Measurements from ENCODE around the gene ATP9B. TPM values are rescaled to one million over a fixed set of nuclear protein-coding genes. Genes with fewer than 3 reads are reported as not detected.

ATP9B gene
- total and polyA plus RNA-seq, 4 donors, result 12.6 to 77.0 (median 29.9) TPM

GRCh38 chr18:79332646-79333045 is 263.5 kb downstream of the ATP9B start:
- no peak overlapping the region for H3K27ac ChIP-seq (ENCODE audit: low read depth in 1 of 2, low read length in 1 of 2)
- no peak for ATAC-seq (ENCODE audit: insufficient read depth, low FRiP score)
- DNase-seq, result no peak
- no peak overlapping the region for H3K4me3 ChIP-seq
- no peaks in the 10 kb centered on the region for H3K9me3 ChIP-seq (ENCODE audit: control insufficient read depth in 4 of 4, insufficient read depth in 3 of 4, low read length in 3 of 4)
- WGBS, 2 donors, result 93 to 96% methylated on average over 6 of the region's 6 CpGs
- TF ChIP-seq CTCF (IDR thresholded peaks at IDR 0.05; ENCODE audit: control extremely low read depth, extremely low read depth), result no peak
- peaks cover 2 to 34% (median 17%) of the 10 kb centered on the region in 4 donors for H3K36me3 ChIP-seq (ENCODE audit: control insufficient read depth in 4 of 4, insufficient read depth in 4 of 4, low read length in 4 of 4)
- H3K9ac ChIP-seq (ENCODE audit: insufficient read depth in 1 of 2, low read length in 2 of 2), result no peak overlapping the region
- no peaks in the 10 kb centered on the region for H3K4me1 ChIP-seq (ENCODE audit: control insufficient read depth in 5 of 5, insufficient read depth in 5 of 5, low read length in 5 of 5)
- H3K27me3 ChIP-seq (ENCODE audit: control insufficient read depth in 3 of 3, insufficient read depth in 3 of 3, low read length in 2 of 3), result no peaks in the 10 kb centered on the region

- Histone ChIP-seq H3K27ac (ENCODE audit: low read depth in 1 of 2, low read length in 1 of 2) (no peak overlapping the region), H3K9me3 (ENCODE audit: control insufficient read depth in 4 of 4, insufficient read depth in 3 of 4, low read length in 3 of 4) (no peaks in the 10 kb centered on the region), H3K9ac (ENCODE audit: insufficient read depth in 1 of 2, low read length in 2 of 2) (no peak overlapping the region), H3K36me3 (ENCODE audit: control insufficient read depth in 4 of 4, insufficient read depth in 4 of 4, low read length in 4 of 4) (peaks cover 2 to 36% (median 19%) of the 10 kb centered on the region in 4 donors), H3K27me3 (ENCODE audit: control insufficient read depth in 3 of 3, insufficient read depth in 3 of 3, low read length in 2 of 3) (no peaks in the 10 kb centered on the region), H3K4me1 (ENCODE audit: control insufficient read depth in 5 of 5, insufficient read depth in 5 of 5, low read length in 5 of 5) (no peaks in the 10 kb centered on the region), H3K4me3 (no peak overlapping the region)
- DNase-seq (no peak), ATAC-seq (ENCODE audit: insufficient read depth, low FRiP score) (no peak)
- no peak for TF ChIP-seq CTCF (IDR thresholded peaks at IDR 0.05; ENCODE audit: control extremely low read depth, extremely low read depth)
- 95 to 97% methylated on average over 6 of the region's 6 CpGs for WGBS, 2 donors
These were observed 263.9 kb downstream of the ATP9B start for GRCh38 chr18:79333046-79333445.

DNA sequence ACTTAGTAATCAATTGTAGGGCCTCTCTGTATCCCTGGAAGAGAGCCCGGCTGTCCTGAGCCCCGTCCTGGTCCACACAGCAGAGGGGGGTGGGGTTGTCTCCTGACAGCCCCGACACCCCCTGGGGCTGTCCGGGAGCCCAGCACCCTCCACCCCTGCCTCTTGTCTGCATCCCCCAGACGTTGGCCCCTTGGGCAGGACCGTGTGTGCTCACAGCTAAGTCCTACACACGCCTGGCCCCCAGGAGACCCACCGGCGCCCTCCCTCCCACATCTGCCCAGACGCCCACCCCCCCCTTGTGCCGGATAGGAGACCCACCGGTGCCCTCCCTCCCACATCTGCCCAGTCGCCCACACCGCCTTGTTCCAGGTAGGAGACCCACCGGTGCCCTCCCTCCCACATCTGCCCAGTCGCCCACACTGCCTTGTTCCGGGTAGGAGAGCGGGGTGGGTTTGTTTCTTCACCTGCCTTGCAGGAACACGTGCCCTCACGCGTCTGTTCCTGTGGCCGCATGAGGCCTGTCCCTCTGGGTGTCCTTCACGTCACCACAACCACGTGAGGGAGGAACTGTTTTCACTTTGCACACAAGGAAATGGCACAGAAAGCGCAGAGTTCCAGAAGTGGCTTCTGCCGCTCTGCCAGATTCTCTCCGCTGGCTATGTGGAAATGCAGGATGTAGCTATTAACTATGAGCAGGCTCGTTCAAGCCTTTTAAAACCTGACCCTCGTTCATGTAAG is 265.5 kb downstream of the ATP9B start:
- ATAC-seq (ENCODE audit: insufficient read depth, low FRiP score) (no peak), DNase-seq (no peak)
- no peak for TF ChIP-seq CTCF (IDR thresholded peaks at IDR 0.05; ENCODE audit: control extremely low read depth, extremely low read depth)
- no peaks in the 10 kb centered on the region for H3K4me1 ChIP-seq (ENCODE audit: control insufficient read depth in 5 of 5, insufficient read depth in 5 of 5, low read length in 5 of 5)
- peaks cover 0 to 2% (median under 1%) of the 10 kb centered on the region in 4 donors for H3K9me3 ChIP-seq (ENCODE audit: control insufficient read depth in 4 of 4, insufficient read depth in 3 of 4, low read length in 3 of 4)
- H3K27ac ChIP-seq (ENCODE audit: low read depth in 1 of 2, low read length in 1 of 2), result no peak overlapping the region
- H3K27me3 ChIP-seq (ENCODE audit: control insufficient read depth in 3 of 3, insufficient read depth in 3 of 3, low read length in 2 of 3), result no peaks in the 10 kb centered on the region
- no peak overlapping the region for H3K9ac ChIP-seq (ENCODE audit: insufficient read depth in 1 of 2, low read length in 2 of 2)
- peaks cover 2 to 40% (median 27%) of the 10 kb centered on the region in 4 donors for H3K36me3 ChIP-seq (ENCODE audit: control insufficient read depth in 4 of 4, insufficient read depth in 4 of 4, low read length in 4 of 4)
- H3K4me3 ChIP-seq, result no peak overlapping the region
- WGBS, 2 donors, result 89 to 91% methylated on average over 29 of the region's 29 CpGs

All from lung (tissue), 12 donors.